ENCODE measurements around the gene TEPSIN. TPM values are rescaled to one million over a fixed set of nuclear protein-coding genes. Genes with fewer than 3 reads are reported as not detected.

Gene TEPSIN
- total RNA-seq, 1 donor from 2014 or later = 50.1 TPM

DNA sequence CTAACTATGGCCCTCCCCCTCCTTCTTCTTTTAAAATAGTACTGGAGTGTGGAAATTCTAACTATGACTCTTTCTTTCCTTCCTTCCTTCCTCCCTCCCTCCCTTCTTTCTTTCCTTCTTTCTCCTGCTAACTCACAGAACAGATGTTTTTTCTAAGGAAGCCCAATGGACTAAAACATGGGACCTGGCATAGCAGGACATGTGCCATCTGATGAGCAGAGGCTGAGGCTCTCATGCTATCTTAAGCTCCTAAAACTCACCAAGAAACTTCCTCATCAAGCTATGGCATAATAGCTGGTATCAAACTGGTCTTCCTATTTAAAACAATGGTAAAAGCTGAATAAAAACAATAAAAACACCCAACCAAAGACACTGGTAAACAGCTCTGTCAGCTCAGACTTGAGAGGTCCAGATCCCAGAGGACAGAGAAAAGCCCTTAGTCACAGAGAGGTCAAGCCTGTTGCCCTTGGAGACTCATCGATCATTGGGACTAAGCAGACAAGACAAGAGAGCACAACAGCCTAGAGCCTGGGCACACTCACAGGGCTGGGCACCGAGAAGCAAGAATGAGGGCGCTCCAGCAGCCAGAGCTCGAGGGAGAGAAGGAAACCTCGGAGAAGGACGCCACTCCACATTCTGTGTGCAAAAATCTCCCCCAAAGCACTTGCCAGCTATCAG lies 28.7 kb upstream of the TEPSIN start:
- H3K4me3 Mint-ChIP-seq = no peak overlapping the region
- peaks cover 8% of the 10 kb centered on the region for H3K4me1 Mint-ChIP-seq (ENCODE audit: unreplicated experiment)
- H3K9me3 Mint-ChIP-seq = no peaks in the 10 kb centered on the region
- H3K36me3 Mint-ChIP-seq = peaks cover 29% of the 10 kb centered on the region
- no peak overlapping the region for H3K27ac Mint-ChIP-seq
- H3K27me3 Mint-ChIP-seq = no peaks in the 10 kb centered on the region
- DNase-seq (ENCODE audit: extremely low spot score, unreplicated experiment) = no peak
- TF ChIP-seq, protein P1, sequence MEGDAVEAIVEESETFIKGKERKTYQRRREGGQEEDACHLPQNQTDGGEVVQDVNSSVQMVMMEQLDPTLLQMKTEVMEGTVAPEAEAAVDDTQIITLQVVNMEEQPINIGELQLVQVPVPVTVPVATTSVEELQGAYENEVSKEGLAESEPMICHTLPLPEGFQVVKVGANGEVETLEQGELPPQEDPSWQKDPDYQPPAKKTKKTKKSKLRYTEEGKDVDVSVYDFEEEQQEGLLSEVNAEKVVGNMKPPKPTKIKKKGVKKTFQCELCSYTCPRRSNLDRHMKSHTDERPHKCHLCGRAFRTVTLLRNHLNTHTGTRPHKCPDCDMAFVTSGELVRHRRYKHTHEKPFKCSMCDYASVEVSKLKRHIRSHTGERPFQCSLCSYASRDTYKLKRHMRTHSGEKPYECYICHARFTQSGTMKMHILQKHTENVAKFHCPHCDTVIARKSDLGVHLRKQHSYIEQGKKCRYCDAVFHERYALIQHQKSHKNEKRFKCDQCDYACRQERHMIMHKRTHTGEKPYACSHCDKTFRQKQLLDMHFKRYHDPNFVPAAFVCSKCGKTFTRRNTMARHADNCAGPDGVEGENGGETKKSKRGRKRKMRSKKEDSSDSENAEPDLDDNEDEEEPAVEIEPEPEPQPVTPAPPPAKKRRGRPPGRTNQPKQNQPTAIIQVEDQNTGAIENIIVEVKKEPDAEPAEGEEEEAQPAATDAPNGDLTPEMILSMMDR (conservative IDR thresholded peaks at IDR 0.05) = no peak

DNA sequence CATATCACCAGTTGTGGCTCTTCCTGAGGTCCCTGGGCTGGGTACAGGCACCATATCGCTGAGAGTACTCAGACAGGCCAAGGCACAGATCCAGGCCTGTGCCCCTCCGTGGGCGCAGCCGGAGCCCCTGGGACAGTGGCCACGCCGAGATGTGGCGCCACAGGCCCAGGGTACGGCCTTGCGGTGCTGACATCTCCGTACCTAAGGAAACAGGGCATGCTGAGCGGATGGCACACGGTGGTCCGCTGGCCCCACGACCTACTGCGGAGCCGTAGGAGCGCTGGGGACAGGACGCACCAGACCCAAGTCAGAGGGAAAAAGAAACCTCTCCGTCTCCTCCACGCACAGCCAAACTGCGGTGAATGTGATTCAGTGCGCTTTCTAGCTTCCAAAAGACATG lies 26.7 kb upstream of the TEPSIN start:
- H3K27ac Mint-ChIP-seq = no peak overlapping the region
- H3K27me3 Mint-ChIP-seq = no peaks in the 10 kb centered on the region
- H3K4me3 Mint-ChIP-seq = no peak overlapping the region
- peaks cover 8% of the 10 kb centered on the region for H3K4me1 Mint-ChIP-seq (ENCODE audit: unreplicated experiment)
- peaks cover 25% of the 10 kb centered on the region for H3K36me3 Mint-ChIP-seq
- H3K9me3 Mint-ChIP-seq = no peaks in the 10 kb centered on the region
- TF ChIP-seq, protein P1 (conservative IDR thresholded peaks at IDR 0.05) = no peak
- no peak for DNase-seq (ENCODE audit: extremely low spot score, unreplicated experiment)

DNA sequence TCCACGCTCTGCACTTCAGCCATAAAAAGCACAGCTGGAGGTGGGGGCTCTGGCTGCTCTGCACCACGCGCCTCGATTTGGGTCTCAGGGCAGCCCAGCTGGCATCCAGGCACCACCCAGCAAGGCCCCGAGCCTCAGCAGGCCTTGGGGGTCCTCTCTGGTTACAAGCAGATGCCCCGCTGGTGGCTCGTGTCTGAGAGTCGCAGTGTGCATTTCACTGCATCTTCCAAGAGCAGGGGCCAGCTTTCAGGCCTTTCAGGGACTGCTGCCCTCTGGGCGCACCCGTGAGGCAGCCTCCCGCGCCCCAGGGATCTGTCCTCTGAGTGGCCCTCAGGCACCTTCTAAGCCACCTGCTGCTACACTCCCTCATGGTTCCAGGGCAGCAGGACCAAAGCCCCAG lies 25.8 kb upstream of the TEPSIN start:
- no peak for DNase-seq (ENCODE audit: extremely low spot score, unreplicated experiment)
- H3K9me3 Mint-ChIP-seq = no peaks in the 10 kb centered on the region
- no peak overlapping the region for H3K27ac Mint-ChIP-seq
- TF ChIP-seq, protein P1 (conservative IDR thresholded peaks at IDR 0.05) = no peak
- H3K4me3 Mint-ChIP-seq = no peak overlapping the region
- peaks cover 22% of the 10 kb centered on the region for H3K36me3 Mint-ChIP-seq
- H3K4me1 Mint-ChIP-seq (ENCODE audit: unreplicated experiment) = peaks cover 8% of the 10 kb centered on the region
- no peaks in the 10 kb centered on the region for H3K27me3 Mint-ChIP-seq

DNA sequence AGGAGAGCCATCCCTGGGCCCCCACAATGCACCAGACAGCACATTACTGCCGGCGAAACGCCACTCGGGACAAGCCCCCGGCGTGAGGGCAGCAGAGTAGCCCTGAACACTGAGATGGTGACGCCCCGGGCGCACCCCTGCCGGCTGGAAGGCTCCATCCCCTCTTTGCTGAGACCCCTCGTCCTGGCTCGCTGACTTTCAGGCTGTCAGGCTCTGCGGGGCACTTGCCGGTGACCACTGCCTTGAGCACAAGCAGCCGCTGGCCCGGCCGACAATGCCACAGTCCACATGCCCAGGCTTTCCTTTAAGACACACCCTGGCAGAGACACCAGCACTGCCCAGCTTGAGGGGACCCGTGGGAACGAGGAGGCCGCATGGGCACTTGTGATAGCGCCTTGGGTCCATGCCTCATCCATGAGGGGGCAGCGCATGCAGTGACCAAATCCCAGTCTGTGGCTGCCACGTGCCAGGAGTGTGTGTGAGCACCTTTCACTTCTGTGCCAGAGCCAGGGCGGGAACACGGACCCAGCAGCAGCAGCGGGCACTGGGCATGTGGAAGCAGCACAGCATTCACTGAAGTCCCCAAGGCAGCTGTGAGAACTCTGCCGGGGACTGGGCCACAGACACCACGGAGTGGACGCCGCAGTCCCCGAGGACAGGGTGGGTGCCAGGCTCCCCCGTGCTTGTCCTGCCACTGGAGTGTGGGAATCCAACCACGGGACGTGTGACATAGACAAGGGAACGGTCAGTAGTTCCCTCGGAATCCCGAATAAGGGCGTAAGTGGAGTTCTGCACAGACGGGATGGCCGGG lies 24.7 kb upstream of the TEPSIN start:
- Mint-ChIP-seq H3K9me3 (no peaks in the 10 kb centered on the region), H3K27ac (no peak overlapping the region), H3K4me1 (ENCODE audit: unreplicated experiment) (peaks cover 8% of the 10 kb centered on the region), H3K4me3 (no peak overlapping the region), H3K27me3 (no peaks in the 10 kb centered on the region), H3K36me3 (peaks cover 14% of the 10 kb centered on the region)
- no peak for DNase-seq (ENCODE audit: extremely low spot score, unreplicated experiment)
- TF ChIP-seq, protein P1 (conservative IDR thresholded peaks at IDR 0.05) = no peak

DNA sequence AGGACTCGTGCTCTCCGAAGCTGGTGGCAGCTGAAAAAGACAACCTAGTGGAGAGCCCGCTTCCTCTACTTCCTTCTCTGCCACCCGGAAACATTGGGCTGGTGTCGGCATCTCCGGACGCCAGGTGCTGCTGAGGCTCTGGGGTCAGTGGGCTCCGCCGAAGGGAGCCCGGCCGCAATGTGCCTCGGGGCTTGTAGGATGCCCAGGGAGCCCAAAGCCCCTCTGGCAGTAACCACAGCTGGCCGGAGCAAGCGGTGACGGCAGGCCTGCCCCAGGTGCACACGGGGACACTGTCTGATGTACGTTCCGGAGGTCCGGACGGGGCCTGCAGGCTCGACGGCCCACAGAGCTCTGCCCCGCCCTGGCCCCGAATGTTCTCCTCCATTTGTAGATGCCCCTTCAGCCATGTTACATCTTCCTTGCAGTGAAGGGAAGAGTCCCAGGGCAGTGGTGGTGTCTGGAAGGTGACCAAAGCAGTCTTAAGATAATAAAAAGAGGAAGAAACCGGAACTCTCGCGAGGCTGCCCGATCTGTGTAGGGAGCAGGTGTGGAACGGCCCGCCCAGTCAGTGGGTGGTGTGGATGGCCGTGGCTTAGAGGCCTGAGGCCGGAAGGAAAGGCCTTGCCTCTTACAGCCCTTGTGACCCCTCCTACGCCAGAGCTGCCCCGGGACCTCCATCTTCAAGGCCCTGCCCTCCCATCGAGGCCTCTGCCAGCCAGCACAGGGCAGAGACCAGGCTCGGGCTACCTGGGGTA lies 22.9 kb upstream of the TEPSIN start:
- DNase-seq (ENCODE audit: extremely low spot score, unreplicated experiment) = no peak
- TF ChIP-seq, protein P1 (conservative IDR thresholded peaks at IDR 0.05) = no peak
- H3K9me3 Mint-ChIP-seq = no peaks in the 10 kb centered on the region
- peaks cover 1% of the 10 kb centered on the region for H3K36me3 Mint-ChIP-seq
- no peak overlapping the region for H3K27ac Mint-ChIP-seq
- peaks cover 5% of the 10 kb centered on the region for H3K4me1 Mint-ChIP-seq (ENCODE audit: unreplicated experiment)
- H3K4me3 Mint-ChIP-seq = no peak overlapping the region
- no peaks in the 10 kb centered on the region for H3K27me3 Mint-ChIP-seq
